Testis (tissue), 2 donors: ENCODE data around the gene CTSW.

ENCODE experiments used
- CTCF ChIP-seq, 3 experiments: fragments of 450-650 bp in 2 of 3; fragments of 200-600 bp in 1 of 3; sonication (generic) in 1 of 3; IDR thresholded peaks; one replicate each; pipeline ENCODE4 v1.5.1; 2016 to 2019; ENCODE audit warnings: antibody characterized with exemption in 3 of 3, mild to moderate bottlenecking in 2 of 3, moderate library complexity in 1 of 3
- POLR2A ChIP-seq: fragments of 450-650 bp; IDR thresholded peaks from one replicate; pipeline ENCODE4 v1.6.1; 2017; ENCODE audit warnings: antibody characterized with exemption, mild to moderate bottlenecking, moderate library complexity

- TF ChIP-seq CTCF (IDR thresholded peaks at IDR 0.05) (no peak), POLR2A (no peak)
Measured at GRCh38 chr11:65885808-65886536, 6.3 kb downstream of the CTSW start.
